Activated CD4-positive, alpha-beta T cell treated with anti-CD3 and anti-CD28 coated beads, Interleukin-2, amount 50 U/mL, for 4 hours (primary cell): ENCODE measurements around the gene CDH26.
A peak's percentile ranks its signal among the peaks of the same experiment; 100 is the strongest.

Source experiments
- DNase-seq, 2 experiments: peaks; one replicate each; pipeline ENCODE4 v3.0.0-alpha.2; 2020

The CDH26 gene

GRCh38 chr20:59958123-59958522 is at the start of gene CDH26:
Gene CDH26, plus strand, starts transcription at chr20:59958423. Its CDS starts 304 bp downstream, at chr20:59958727.
- no peak for DNase-seq

- DNase-seq, result no peak
Observed at GRCh38 chr20:59908855-59909254, 49.4 kb upstream of the CDH26 start.

GRCh38 chr20:59911041-59911440 is 47.2 kb upstream of the CDH26 start:
- no peak for DNase-seq

GRCh38 chr20:59912609-59913008 is 45.6 kb upstream of the CDH26 start:
- no peak for DNase-seq

GRCh38 chr20:59920944-59921343 is 37.3 kb upstream of the CDH26 start:
- no peak for DNase-seq

GRCh38 chr20:59923514-59923913 is 34.7 kb upstream of the CDH26 start:
- no peak for DNase-seq

GRCh38 chr20:59925359-59925758 is 32.9 kb upstream of the CDH26 start:
- DNase-seq, result no peak

- DNase-seq, result no peak
Observed at GRCh38 chr20:59925899-59926298, 32.3 kb upstream of the CDH26 start.

GRCh38 chr20:59931511-59932312 is 26.5 kb upstream of the CDH26 start:
- no peak for DNase-seq

- no peak for DNase-seq
Observed at GRCh38 chr20:59932616-59933295, 25.5 kb upstream of the CDH26 start.

- peak; percentile 57 to 62 for DNase-seq
Observed at GRCh38 chr20:59933296-59933848, 24.9 kb upstream of the CDH26 start, which contains the start of gene SYCP2. Gene SYCP2, minus strand, starts transcription at chr20:59933637. Its CDS starts 11,224 bp downstream, at chr20:59922413.

- peak; percentile 68 to 72 for DNase-seq
Observed at GRCh38 chr20:59933849-59934585, 24.2 kb upstream of the CDH26 start.

GRCh38 chr20:59935457-59936185 is 22.6 kb upstream of the CDH26 start:
- DNase-seq, result no peak

- DNase-seq, result no peak
Observed at GRCh38 chr20:59936409-59936808, 21.8 kb upstream of the CDH26 start.

- no peak for DNase-seq
Observed at GRCh38 chr20:59937150-59937549, 21.1 kb upstream of the CDH26 start.

- DNase-seq, result no peak
Observed at GRCh38 chr20:59938221-59938620, 20.0 kb upstream of the CDH26 start.

GRCh38 chr20:59938696-59939051 is 19.5 kb upstream of the CDH26 start:
- no peak for DNase-seq

GRCh38 chr20:59939052-59939878 is 19.0 kb upstream of the CDH26 start:
- DNase-seq, result no peak

GRCh38 chr20:59939879-59940128 is 18.4 kb upstream of the CDH26 start:
- DNase-seq, result no peak

- DNase-seq, result peak; percentile 78 to 81
Observed at GRCh38 chr20:59940129-59940955, 17.9 kb upstream of the CDH26 start, which contains the start of the genes FAM217B and PPP1R3D. Gene FAM217B, plus strand, starts transcription at chr20:59940389. Its CDS starts 3,555 bp downstream, at chr20:59943944. Gene PPP1R3D, minus strand, starts transcription at chr20:59940305. Its CDS starts 374 bp downstream, at chr20:59939931.

- DNase-seq, result no peak
Observed at GRCh38 chr20:59940956-59941294, 17.3 kb upstream of the CDH26 start.
